ENCODE results near the gene ACOT12. TPM values are rescaled to one million over a fixed set of nuclear protein-coding genes. Genes with fewer than 3 reads are reported as not detected.

Gene ACOT12
- total RNA-seq, 2 experiments from 2014 or later = not detected

- Mint-ChIP-seq H3K4me3 (no peak overlapping the region), H3K27me3 (peaks cover 30% of the 10 kb centered on the region), H3K27ac (no peak overlapping the region), H3K4me1 (no peaks in the 10 kb centered on the region), H3K9me3 (ENCODE audit: low read depth) (no peaks in the 10 kb centered on the region), H3K36me3 (peaks cover 2% of the 10 kb centered on the region)
- ATAC-seq (no peak), DNase-seq (no peak)
- CTCF ChIA-PET = no interaction called here
These were observed 5.8 kb downstream of the ACOT12 start for GRCh38 chr5:81388169-81388568.

DNA sequence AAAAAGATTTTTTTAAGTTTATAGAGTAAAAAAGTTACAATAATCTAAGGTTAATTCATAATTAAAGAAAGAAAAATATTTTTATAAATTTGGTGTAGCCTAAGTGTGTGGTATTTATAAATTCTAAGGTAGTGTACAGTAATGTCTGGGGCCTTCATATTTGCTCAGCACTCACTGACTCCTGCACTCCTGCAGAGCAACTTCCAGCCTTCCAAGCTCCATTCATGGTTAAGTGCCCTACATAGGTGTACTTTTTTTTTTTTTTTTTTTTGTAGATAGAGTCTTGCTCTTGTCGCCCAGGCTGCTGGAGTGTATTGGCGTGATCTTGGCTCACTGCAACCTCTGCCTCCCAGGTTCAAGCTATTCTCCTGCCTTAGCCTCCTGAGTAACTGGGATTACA lies 10.1 kb downstream of the ACOT12 start:
- H3K4me3 Mint-ChIP-seq = no peak overlapping the region
- no peaks in the 10 kb centered on the region for H3K9me3 Mint-ChIP-seq (ENCODE audit: low read depth)
- peaks cover 5% of the 10 kb centered on the region for H3K27me3 Mint-ChIP-seq
- no peak for ATAC-seq
- no peaks in the 10 kb centered on the region for H3K36me3 Mint-ChIP-seq
- DNase-seq = no peak
- CTCF ChIA-PET = interaction anchor here (0.7 kb wide), 1 partner anchor 667 kb away, joined by 4 read pairs; no protein-coding TSS in a partner anchor
- H3K4me1 Mint-ChIP-seq = no peaks in the 10 kb centered on the region
- no peak overlapping the region for H3K27ac Mint-ChIP-seq

- DNase-seq (no peak), ATAC-seq (no peak)
- Mint-ChIP-seq H3K4me3 (no peak overlapping the region), H3K27ac (no peak overlapping the region), H3K9me3 (ENCODE audit: low read depth) (no peaks in the 10 kb centered on the region), H3K4me1 (peaks cover 10% of the 10 kb centered on the region), H3K27me3 (peaks cover 20% of the 10 kb centered on the region), H3K36me3 (no peaks in the 10 kb centered on the region)
- CTCF ChIA-PET = no interaction called here
These were observed 22.5 kb downstream of the ACOT12 start for GRCh38 chr5:81371354-81371876.

- Mint-ChIP-seq H3K27me3 (peaks cover 18% of the 10 kb centered on the region), H3K4me3 (no peak overlapping the region), H3K9me3 (ENCODE audit: low read depth) (no peaks in the 10 kb centered on the region), H3K4me1 (peaks cover 10% of the 10 kb centered on the region), H3K27ac (no peak overlapping the region), H3K36me3 (no peaks in the 10 kb centered on the region)
- DNase-seq = no peak
- CTCF ChIA-PET = no interaction called here
- no peak for ATAC-seq
These were observed 23.0 kb downstream of the ACOT12 start for GRCh38 chr5:81370912-81371311.

DNA sequence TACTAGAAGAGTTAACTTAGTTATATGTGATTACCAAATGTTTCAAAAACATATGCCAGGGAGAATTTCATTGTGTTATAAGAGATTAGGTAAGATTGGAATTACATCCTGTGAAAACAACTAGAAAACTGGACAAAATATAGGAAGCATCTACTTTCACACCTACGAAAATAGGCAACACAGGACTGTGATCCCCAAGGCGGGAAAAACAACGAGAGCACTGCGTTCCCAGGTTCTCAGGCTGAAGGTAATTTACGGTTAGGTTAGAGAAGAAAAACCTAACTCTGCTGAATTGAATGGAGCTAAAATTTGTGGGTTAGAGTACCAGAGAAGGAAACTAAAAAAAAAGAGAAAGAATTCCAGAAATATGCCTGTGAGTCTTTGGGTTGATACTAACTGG lies 28.4 kb downstream of the ACOT12 start:
- DNase-seq (no peak), ATAC-seq (no peak)
- CTCF ChIA-PET = no interaction called here
- Mint-ChIP-seq H3K27ac (no peak overlapping the region), H3K27me3 (peaks cover 8% of the 10 kb centered on the region), H3K4me3 (no peak overlapping the region), H3K4me1 (peaks cover 10% of the 10 kb centered on the region), H3K36me3 (no peaks in the 10 kb centered on the region), H3K9me3 (ENCODE audit: low read depth) (no peaks in the 10 kb centered on the region)

DNA sequence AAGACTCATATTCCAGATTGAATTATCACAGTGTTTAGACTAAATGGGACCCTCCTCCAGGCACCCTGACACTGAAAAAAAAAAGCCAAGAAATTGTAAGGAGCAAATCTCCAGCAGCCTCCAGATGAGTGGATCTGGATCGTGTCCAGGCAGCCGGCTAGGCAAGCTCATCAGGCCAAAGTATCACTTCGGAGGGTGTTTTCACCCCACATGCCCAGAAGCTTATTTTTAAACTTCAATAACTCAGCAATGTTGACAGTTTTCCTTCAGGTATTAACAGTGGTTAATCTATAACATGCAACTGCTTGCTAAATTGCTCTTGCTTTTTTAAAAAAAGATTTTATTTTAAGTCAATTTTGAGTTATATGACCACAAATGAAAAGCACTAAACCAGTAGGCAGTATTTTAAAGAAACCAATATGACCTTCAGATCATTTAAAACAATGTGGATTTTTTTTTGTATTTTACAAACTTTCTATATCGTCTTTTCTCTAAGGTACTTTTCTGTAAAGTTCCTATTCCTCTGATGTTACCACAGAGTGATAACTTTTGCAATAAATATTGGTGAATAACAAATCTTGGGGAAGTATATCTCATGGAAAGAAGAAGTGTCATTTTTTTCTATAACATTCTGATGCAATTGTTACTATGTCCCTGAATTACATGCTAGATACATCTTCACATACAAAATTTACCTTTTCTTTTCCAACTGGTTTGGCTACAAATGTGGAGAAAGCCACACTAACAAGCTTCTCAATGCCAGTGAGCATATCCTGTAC lies 30.7 kb downstream of the ACOT12 start:
- H3K36me3 Mint-ChIP-seq = no peaks in the 10 kb centered on the region
- CTCF ChIA-PET = no interaction called here

GRCh38 chr5:81361600-81361999 lies 32.3 kb downstream of the ACOT12 start:
- Mint-ChIP-seq H3K27me3 (peaks cover 8% of the 10 kb centered on the region), H3K36me3 (no peaks in the 10 kb centered on the region), H3K4me3 (no peak overlapping the region), H3K9me3 (ENCODE audit: low read depth) (no peaks in the 10 kb centered on the region), H3K4me1 (no peaks in the 10 kb centered on the region), H3K27ac (no peak overlapping the region)
- DNase-seq (no peak), ATAC-seq (no peak)
- CTCF ChIA-PET = no interaction called here

More for the DNA sequence above, 30.7 kb downstream of the ACOT12 start:
- H3K4me1 Mint-ChIP-seq = no peaks in the 10 kb centered on the region
- peaks cover 8% of the 10 kb centered on the region for H3K27me3 Mint-ChIP-seq
- H3K4me3 Mint-ChIP-seq = no peak overlapping the region
- DNase-seq (no peak), ATAC-seq (no peak)
- H3K9me3 Mint-ChIP-seq (ENCODE audit: low read depth) = no peaks in the 10 kb centered on the region
- H3K27ac Mint-ChIP-seq = no peak overlapping the region

DNA sequence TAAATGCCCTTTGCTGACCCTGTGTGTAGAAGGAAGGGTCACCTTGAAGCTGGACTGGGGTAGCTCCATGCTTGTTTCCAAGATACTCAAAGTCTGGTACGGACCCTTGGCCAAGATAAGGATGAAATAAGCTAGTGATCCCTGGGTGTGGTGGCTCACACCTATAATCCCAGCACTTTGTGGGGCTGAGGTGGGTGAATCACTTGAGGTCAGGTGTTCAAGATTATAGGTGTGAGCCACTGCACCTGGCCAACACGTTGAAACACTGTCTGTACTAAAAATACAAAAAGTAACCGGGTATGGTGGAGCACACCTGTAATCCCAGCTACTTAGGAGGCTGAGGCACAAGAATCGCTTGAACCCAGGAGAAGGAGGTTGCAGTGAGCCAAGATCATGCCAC lies 33.3 kb downstream of the ACOT12 start:
- Mint-ChIP-seq H3K36me3 (no peaks in the 10 kb centered on the region), H3K4me1 (no peaks in the 10 kb centered on the region)

GRCh38 chr5:81359881-81360280 lies 34.1 kb downstream of the ACOT12 start:
- Mint-ChIP-seq H3K9me3 (ENCODE audit: low read depth) (no peaks in the 10 kb centered on the region), H3K27ac (no peak overlapping the region), H3K36me3 (no peaks in the 10 kb centered on the region), H3K27me3 (no peaks in the 10 kb centered on the region), H3K4me3 (no peak overlapping the region), H3K4me1 (no peaks in the 10 kb centered on the region)
- CTCF ChIA-PET = no interaction called here
- DNase-seq (no peak), ATAC-seq (no peak)

More for the DNA sequence above, 33.3 kb downstream of the ACOT12 start:
- no peak for DNase-seq
- ATAC-seq = no peak
- no peaks in the 10 kb centered on the region for H3K9me3 Mint-ChIP-seq (ENCODE audit: low read depth)
- H3K27ac Mint-ChIP-seq = no peak overlapping the region
- H3K27me3 Mint-ChIP-seq = peaks cover 4% of the 10 kb centered on the region
- H3K4me3 Mint-ChIP-seq = no peak overlapping the region
- CTCF ChIA-PET = no interaction called here

DNA sequence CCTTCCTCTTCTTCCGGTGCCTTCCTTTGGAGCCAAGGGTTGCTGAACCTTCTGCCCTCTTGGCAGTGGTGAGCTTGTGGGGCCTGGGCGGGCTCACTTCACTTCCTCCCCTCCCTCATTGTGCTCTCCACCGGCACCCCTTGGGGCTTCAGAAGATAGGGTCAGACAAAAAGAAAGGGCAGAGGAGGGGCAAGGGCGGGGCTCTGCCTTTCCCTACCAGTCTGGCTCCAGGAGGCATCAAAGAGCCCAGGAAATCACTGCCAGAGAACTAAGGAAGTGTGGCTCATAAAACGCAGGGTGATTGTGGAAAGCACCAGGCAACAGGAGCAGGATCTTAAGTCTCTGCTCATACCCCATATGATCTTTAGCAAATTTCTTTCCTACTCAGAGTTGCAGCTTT lies 34.8 kb downstream of the ACOT12 start:
- CTCF ChIA-PET = no interaction called here
- no peaks in the 10 kb centered on the region for H3K27me3 Mint-ChIP-seq
- H3K9me3 Mint-ChIP-seq (ENCODE audit: low read depth) = no peaks in the 10 kb centered on the region
- no peak overlapping the region for H3K4me3 Mint-ChIP-seq
- no peaks in the 10 kb centered on the region for H3K36me3 Mint-ChIP-seq
- no peaks in the 10 kb centered on the region for H3K4me1 Mint-ChIP-seq
- DNase-seq (no peak), ATAC-seq (no peak)
- H3K27ac Mint-ChIP-seq = no peak overlapping the region

DNA sequence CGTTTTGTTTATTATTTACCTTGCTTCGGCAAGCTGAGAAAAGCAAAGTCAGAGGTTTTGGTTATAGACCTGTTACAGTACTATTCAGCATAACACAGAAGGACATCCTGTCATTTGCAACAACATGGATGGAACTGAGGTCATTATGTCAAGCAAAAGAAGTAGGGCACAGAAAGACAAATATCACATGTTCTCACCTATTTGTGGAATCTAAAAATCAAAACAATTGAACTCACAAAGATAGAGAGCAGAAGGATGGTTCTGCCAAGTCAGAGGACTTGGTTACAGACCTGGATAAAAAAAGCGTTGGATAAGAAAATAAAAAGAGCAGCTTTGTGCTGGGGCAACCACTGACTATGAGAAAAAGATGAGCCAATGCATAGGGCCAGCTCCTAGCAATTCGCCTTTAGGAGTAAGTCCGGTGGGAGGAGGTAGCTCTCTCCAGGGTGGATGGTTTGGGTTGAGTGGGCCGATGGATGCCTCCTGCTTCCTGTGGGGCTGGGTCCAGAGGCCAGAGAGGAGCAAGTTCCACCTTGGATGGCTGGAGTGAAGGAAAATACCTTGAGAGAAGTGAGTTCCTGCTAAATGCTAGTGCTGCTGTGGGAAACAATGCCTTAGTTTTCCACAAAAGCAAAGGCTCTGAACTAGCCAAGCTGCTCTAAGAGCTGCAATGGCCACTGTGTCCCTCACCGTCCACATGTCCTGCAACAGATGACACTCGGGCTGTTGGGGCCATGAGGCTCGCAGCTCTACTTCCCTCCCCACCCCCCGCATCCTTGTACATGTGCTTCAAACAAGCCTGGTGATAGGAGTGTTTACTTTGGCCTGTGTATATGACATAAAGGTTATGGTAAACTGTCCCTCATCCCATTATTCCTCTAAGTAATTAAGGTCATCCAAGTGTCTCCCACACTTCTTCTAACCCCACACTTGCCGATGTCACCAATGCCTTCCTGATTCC lies 38.4 kb downstream of the ACOT12 start:
- Mint-ChIP-seq H3K27me3 (peaks cover 15% of the 10 kb centered on the region), H3K4me3 (no peak overlapping the region), H3K27ac (no peak overlapping the region), H3K9me3 (ENCODE audit: low read depth) (no peaks in the 10 kb centered on the region), H3K4me1 (no peaks in the 10 kb centered on the region), H3K36me3 (no peaks in the 10 kb centered on the region)
- DNase-seq (no peak), ATAC-seq (no peak)
- CTCF ChIA-PET = no interaction called here

GRCh38 chr5:81354093-81354492 lies 39.8 kb downstream of the ACOT12 start:
- Mint-ChIP-seq H3K27ac (no peak overlapping the region), H3K4me3 (no peak overlapping the region), H3K36me3 (no peaks in the 10 kb centered on the region), H3K27me3 (peaks cover 15% of the 10 kb centered on the region), H3K4me1 (no peaks in the 10 kb centered on the region), H3K9me3 (ENCODE audit: low read depth) (no peaks in the 10 kb centered on the region)
- ATAC-seq = no peak
- CTCF ChIA-PET = no interaction called here
- DNase-seq = no peak

- H3K36me3 Mint-ChIP-seq = no peaks in the 10 kb centered on the region
- no peak overlapping the region for H3K4me3 Mint-ChIP-seq
- no peak for DNase-seq
- no peaks in the 10 kb centered on the region for H3K9me3 Mint-ChIP-seq (ENCODE audit: low read depth)
- no peak for ATAC-seq
- H3K4me1 Mint-ChIP-seq = no peaks in the 10 kb centered on the region
- H3K27me3 Mint-ChIP-seq = peaks cover 15% of the 10 kb centered on the region
- CTCF ChIA-PET = no interaction called here
- no peak overlapping the region for H3K27ac Mint-ChIP-seq
These were observed 40.7 kb downstream of the ACOT12 start for GRCh38 chr5:81353189-81353588.

GRCh38 chr5:81350507-81350906 lies 43.4 kb downstream of the ACOT12 start:
- ATAC-seq = no peak
- Mint-ChIP-seq H3K4me3 (no peak overlapping the region), H3K27me3 (peaks cover 15% of the 10 kb centered on the region), H3K36me3 (no peaks in the 10 kb centered on the region), H3K9me3 (ENCODE audit: low read depth) (no peaks in the 10 kb centered on the region), H3K27ac (no peak overlapping the region), H3K4me1 (no peaks in the 10 kb centered on the region)
- no peak for DNase-seq
- CTCF ChIA-PET = no interaction called here
